Esophagus (tissue), 2 donors: Measurements from ENCODE around the gene C1RL. TPM values are rescaled to one million over a fixed set of nuclear protein-coding genes. Genes with fewer than 3 reads are reported as not detected.

ENCODE experiments used
- H3K27ac ChIP-seq, 2 donors: one replicate each; pipeline ENCODE4 v1.5.1; 2013; ENCODE audit warnings: low read depth in 2 of 2, mild to moderate bottlenecking in 2 of 2, inconsistent platforms in 1 of 2, low read length in 1 of 2, moderate library complexity in 1 of 2
- H3K27me3 ChIP-seq, 2 donors: one replicate each; pipeline ENCODE4 v1.6.1; 2013; ENCODE audit warnings: low read length in 2 of 2, control low read depth in 1 of 2, mild to moderate bottlenecking in 1 of 2; ENCODE audit not compliant: insufficient read depth in 2 of 2, control insufficient read depth in 1 of 2
- H3K36me3 ChIP-seq, 2 donors: one replicate each; pipeline ENCODE4 v1.6.1; 2013; ENCODE audit warnings: low read length in 1 of 2; ENCODE audit not compliant: control insufficient read depth in 2 of 2, insufficient read depth in 2 of 2
- H3K4me1 ChIP-seq, 2 donors: one replicate each; pipeline ENCODE4 v1.6.1; 2013; ENCODE audit warnings: low read length in 1 of 2; ENCODE audit not compliant: control insufficient read depth in 2 of 2, insufficient read depth in 2 of 2
- H3K4me3 ChIP-seq, 2 donors: one replicate each; pipeline ENCODE4 v1.5.1; 2013; ENCODE audit warnings: low read length in 2 of 2, mild to moderate bottlenecking in 2 of 2, low read depth in 1 of 2, moderate library complexity in 1 of 2
- H3K9me3 ChIP-seq, 2 donors: one replicate each; pipeline ENCODE4 v1.6.1; 2013; ENCODE audit warnings: mild to moderate bottlenecking in 2 of 2, low read depth in 1 of 2, low read length in 1 of 2, moderate library complexity in 1 of 2; ENCODE audit not compliant: control insufficient read depth in 2 of 2, insufficient read depth in 1 of 2
- WGBS, 2 donors: extraction: QIAGEN DNeasy Blood & Tissue Kit; methylation state at CpG; one replicate each; pipeline ENCODE4 v1.1.7; 2013; 5-methylcytosine and 5-hydroxymethylcytosine counted together
- polyA plus RNA-seq, 2 donors: library from polyadenylated mRNA; stranded (reverse); fragments of 200-250 nt; gene quantifications; one replicate each; pipeline ENCODE4 v1.2.3, GENCODE V29; 2013
- donor health status: healthy with polysubstance abuse.
- donor health status: Bipolar disorder and iron deficiency.

Gene C1RL
- polyA plus RNA-seq, 2 donors, result 14.7 to 18.0 TPM

DNA sequence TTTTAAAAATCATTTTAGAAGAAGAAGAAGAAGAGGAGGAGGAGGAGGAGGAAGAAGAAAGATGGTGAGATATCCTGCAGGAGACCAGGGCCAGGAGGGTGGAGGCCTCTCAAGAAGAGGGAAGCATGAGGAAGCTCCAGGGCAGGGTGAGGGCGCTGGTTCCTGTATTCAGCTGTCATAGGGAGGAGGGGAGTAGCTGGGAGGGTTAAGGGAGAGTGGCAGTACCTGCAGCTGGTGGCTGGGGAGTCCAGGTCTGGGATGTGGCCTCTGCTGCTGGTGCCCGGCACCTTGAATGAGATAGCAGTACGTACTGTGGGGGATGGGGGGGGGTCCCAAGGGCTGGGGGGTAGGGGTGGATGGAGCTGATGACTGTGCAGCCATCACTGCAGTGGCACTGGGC, 9.9 kb upstream of the C1RL start:
- H3K27me3 ChIP-seq, result no peaks in the 10 kb centered on the region
- no peaks in the 10 kb centered on the region for H3K9me3 ChIP-seq
- peaks cover 0 to 3% of the 10 kb centered on the region in 2 donors for H3K4me1 ChIP-seq
- peaks cover 0 to 2% of the 10 kb centered on the region in 2 donors for H3K36me3 ChIP-seq
- 75 to 87% methylated on average over 3 of the region's 3 CpGs for WGBS, 2 donors
- H3K4me3 ChIP-seq, result no peak overlapping the region
- no peak overlapping the region for H3K27ac ChIP-seq

DNA sequence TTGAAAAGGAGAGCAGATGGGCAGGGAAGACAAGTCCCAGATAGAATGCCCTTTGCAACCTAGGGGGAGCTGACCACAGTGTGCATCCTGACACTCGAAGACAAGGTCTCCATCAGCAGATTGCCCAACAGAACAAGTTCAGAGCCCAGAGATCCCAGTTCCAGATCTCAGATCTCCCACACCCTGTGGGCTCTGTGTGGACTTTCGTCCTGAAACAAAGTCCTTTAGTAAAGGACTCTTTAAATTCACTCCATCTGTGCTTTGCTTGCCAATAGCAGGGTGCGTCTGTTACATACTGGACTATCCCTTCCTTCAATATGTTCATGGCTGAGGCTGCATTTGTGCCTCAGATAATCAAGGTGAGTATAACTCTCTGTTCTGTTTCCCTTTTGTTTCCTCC, 8.7 kb upstream of the C1RL start:
- H3K27ac ChIP-seq, result no peak overlapping the region
- 77 to 95% methylated on average over 3 of the region's 3 CpGs for WGBS, 2 donors
- H3K27me3 ChIP-seq, result no peaks in the 10 kb centered on the region
- H3K9me3 ChIP-seq, result no peaks in the 10 kb centered on the region
- H3K4me3 ChIP-seq, result no peak overlapping the region
- H3K36me3 ChIP-seq, result peaks cover 0 to 2% of the 10 kb centered on the region in 2 donors
- peaks cover 0 to 3% of the 10 kb centered on the region in 2 donors for H3K4me1 ChIP-seq

- Histone ChIP-seq H3K36me3 (peaks cover 0 to 2% of the 10 kb centered on the region in 2 donors), H3K27ac (no peak overlapping the region), H3K4me3 (no peak overlapping the region), H3K27me3 (no peaks in the 10 kb centered on the region), H3K4me1 (peaks cover 0 to 3% of the 10 kb centered on the region in 2 donors), H3K9me3 (no peaks in the 10 kb centered on the region)
- 90 to 94% methylated on average over 9 of the region's 9 CpGs for WGBS, 2 donors
These were observed 7.9 kb upstream of the C1RL start for GRCh38 chr12:7116916-7117315.

DNA sequence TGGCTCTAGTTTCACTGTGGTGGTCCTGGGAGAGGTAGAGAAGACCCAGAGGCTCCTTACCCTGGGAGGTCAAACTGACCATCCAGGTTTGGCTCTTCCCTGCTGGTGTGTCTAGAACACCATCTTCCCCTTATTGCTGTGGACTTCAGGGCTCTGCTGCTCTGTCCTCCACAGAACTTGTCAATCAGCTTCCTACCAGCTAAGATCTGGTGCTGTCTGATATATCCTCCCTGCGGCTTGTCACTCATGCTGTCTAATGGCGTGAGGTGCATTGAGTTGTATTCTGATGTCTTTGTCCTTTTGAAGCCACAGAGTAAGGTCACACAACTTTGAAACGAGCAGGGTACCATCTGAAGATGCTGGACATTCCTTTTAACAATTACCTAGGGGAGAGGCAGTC, 7.2 kb upstream of the C1RL start:
- H3K4me3 ChIP-seq, result no peak overlapping the region
- H3K4me1 ChIP-seq, result peaks cover 0 to 3% of the 10 kb centered on the region in 2 donors
- no peaks in the 10 kb centered on the region for H3K9me3 ChIP-seq
- H3K27ac ChIP-seq, result no peak overlapping the region
- WGBS, 2 donors, result 86% methylated on average over 3 of the region's 3 CpGs
- no peaks in the 10 kb centered on the region for H3K27me3 ChIP-seq
- H3K36me3 ChIP-seq, result peaks cover 0 to 2% of the 10 kb centered on the region in 2 donors

GRCh38 chr12:7114851-7115250, 5.8 kb upstream of the C1RL start:
- Histone ChIP-seq H3K27ac (no peak overlapping the region), H3K27me3 (no peaks in the 10 kb centered on the region), H3K36me3 (peaks cover 0 to 2% of the 10 kb centered on the region in 2 donors), H3K4me1 (no peaks in the 10 kb centered on the region), H3K4me3 (no peak overlapping the region), H3K9me3 (no peaks in the 10 kb centered on the region)
- 90 to 93% methylated on average over 6 of the region's 6 CpGs for WGBS, 2 donors

- Histone ChIP-seq H3K4me3 (no peak overlapping the region), H3K4me1 (peaks cover 0 to 3% of the 10 kb centered on the region in 2 donors), H3K36me3 (peaks cover 0 to 2% of the 10 kb centered on the region in 2 donors), H3K27ac (no peak overlapping the region), H3K9me3 (no peaks in the 10 kb centered on the region), H3K27me3 (no peaks in the 10 kb centered on the region)
- WGBS, 2 donors, result 89% methylated on average over 11 of the region's 11 CpGs
These were observed 5.0 kb upstream of the C1RL start for GRCh38 chr12:7114008-7114407.

DNA sequence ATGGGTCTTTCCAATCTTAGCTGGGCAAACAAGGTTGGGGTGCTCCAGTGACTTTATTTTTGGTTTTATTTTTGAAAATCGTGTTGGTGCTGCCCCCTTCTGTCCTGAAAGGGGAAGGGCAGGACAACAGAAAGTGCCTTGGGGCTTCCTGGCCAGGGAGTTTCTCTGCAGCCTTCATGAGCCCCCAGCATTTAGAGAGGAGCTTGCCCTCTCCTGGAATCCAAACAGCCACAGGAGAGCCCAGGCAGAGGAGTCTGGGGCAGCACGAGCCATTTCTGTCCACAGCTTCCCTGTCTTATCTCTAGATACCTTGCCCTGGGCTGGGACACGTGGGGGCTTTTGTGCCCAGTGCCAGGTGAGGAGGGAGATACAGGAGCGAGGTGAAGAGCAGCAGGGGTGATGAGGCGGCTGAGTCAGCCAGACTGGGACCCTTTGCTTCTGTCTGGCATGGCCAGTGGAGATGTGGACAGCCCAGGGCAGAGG, 4.4 kb upstream of the C1RL start:
- peaks cover 0 to 2% of the 10 kb centered on the region in 2 donors for H3K36me3 ChIP-seq
- peaks cover 0 to 3% of the 10 kb centered on the region in 2 donors for H3K4me1 ChIP-seq
- WGBS, 2 donors, result 33 to 44% methylated on average over 5 of the region's 5 CpGs
- H3K27me3 ChIP-seq, result no peaks in the 10 kb centered on the region
- H3K9me3 ChIP-seq, result no peaks in the 10 kb centered on the region
- no peak overlapping the region for H3K4me3 ChIP-seq
- H3K27ac ChIP-seq, result no peak overlapping the region

GRCh38 chr12:7112041-7112440, 3.0 kb upstream of the C1RL start:
- H3K9me3 ChIP-seq, result no peaks in the 10 kb centered on the region
- peak overlapping the region in 1 of 2 donors; percentile 8 for H3K27ac ChIP-seq
- H3K27me3 ChIP-seq, result no peaks in the 10 kb centered on the region
- no peak overlapping the region for H3K4me3 ChIP-seq
- H3K4me1 ChIP-seq, result peaks cover 0 to 3% of the 10 kb centered on the region in 2 donors
- H3K36me3 ChIP-seq, result peaks cover 0 to 2% of the 10 kb centered on the region in 2 donors
- WGBS, 2 donors, result 67 to 79% methylated on average over 4 of the region's 4 CpGs

DNA sequence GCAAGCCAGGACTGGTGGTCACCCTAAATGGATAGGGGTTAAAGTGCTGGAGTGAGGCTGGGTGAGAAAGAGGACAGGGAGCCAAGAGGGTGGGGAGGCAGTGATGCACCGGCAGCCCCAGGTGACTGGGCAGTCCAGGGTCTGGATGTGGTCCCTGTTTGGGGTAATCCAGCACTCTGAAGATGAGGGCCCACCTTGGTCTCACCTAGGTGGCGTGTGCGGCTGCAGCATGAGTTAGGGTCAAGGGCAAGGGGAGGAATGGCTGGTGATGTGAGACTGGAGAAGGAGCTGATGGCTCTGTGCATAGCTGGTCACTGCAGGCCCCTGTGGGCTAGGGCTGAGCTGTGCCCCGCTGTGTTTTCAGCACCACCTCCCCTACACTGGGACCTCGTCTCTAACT, 1.6 kb upstream of the C1RL start:
- Histone ChIP-seq H3K36me3 (no peaks in the 10 kb centered on the region), H3K4me1 (peaks cover 0 to 3% of the 10 kb centered on the region in 2 donors), H3K27ac (no peak overlapping the region), H3K9me3 (no peaks in the 10 kb centered on the region), H3K4me3 (no peak overlapping the region), H3K27me3 (no peaks in the 10 kb centered on the region)
- WGBS, 2 donors, result 91 to 93% methylated on average over 5 of the region's 5 CpGs

GRCh38 chr12:7109572-7109920, 532 bp upstream of the C1RL start:
- Histone ChIP-seq H3K4me1 (peaks cover 0 to 3% of the 10 kb centered on the region in 2 donors), H3K27me3 (no peaks in the 10 kb centered on the region), H3K4me3 (no peak overlapping the region), H3K27ac (peak overlapping the region in 1 of 2 donors; percentile 97), H3K36me3 (peaks cover 0 to under 1% of the 10 kb centered on the region in 2 donors), H3K9me3 (no peaks in the 10 kb centered on the region)
- 57 to 63% methylated on average over 5 of the region's 5 CpGs for WGBS, 2 donors
